ENCODE data around the gene UBE4A.

The UBE4A gene, protein sequence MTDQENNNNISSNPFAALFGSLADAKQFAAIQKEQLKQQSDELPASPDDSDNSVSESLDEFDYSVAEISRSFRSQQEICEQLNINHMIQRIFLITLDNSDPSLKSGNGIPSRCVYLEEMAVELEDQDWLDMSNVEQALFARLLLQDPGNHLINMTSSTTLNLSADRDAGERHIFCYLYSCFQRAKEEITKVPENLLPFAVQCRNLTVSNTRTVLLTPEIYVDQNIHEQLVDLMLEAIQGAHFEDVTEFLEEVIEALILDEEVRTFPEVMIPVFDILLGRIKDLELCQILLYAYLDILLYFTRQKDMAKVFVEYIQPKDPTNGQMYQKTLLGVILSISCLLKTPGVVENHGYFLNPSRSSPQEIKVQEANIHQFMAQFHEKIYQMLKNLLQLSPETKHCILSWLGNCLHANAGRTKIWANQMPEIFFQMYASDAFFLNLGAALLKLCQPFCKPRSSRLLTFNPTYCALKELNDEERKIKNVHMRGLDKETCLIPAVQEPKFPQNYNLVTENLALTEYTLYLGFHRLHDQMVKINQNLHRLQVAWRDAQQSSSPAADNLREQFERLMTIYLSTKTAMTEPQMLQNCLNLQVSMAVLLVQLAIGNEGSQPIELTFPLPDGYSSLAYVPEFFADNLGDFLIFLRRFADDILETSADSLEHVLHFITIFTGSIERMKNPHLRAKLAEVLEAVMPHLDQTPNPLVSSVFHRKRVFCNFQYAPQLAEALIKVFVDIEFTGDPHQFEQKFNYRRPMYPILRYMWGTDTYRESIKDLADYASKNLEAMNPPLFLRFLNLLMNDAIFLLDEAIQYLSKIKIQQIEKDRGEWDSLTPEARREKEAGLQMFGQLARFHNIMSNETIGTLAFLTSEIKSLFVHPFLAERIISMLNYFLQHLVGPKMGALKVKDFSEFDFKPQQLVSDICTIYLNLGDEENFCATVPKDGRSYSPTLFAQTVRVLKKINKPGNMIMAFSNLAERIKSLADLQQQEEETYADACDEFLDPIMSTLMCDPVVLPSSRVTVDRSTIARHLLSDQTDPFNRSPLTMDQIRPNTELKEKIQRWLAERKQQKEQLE

DNA sequence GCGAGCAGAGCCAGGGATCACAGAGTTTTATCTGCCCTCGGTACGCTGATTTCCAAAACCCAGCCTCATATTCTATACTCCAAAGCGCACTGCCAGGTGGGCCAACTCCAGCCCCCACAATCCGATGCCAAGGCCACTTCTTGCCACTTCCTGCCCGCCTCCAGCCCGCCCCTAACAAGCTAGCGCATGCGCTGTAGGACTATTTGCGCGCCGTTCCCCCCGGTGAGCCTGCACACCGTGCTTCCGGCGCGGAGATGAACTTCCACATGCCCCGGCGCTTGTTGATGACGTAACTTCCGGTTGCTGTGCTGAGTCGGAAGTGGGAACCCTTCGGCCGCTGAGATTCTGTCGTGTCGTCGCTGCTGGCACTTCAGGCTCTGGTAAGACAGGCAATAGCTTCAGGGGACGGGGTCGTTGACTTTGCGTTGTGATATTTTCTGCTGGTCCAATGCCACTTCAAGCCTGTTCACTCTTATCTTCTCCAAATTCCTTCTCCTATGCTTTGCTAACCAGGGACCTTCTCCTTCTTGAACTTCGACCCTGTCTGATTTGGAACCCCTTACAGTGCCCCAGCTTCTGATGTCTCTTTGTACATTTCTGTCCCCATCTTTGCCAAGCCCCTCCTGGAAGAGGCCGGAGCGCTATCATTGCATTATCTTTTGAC, at the start of gene UBE4A:
Gene UBE4A, plus strand, starts transcription at position 306 of the 664 bp plus-strand sequence. CDS start 5,481 bp downstream, outside the sequence.
- DNase-seq (ENCODE audit: low spot score) = peak; percentile 74

DNA sequence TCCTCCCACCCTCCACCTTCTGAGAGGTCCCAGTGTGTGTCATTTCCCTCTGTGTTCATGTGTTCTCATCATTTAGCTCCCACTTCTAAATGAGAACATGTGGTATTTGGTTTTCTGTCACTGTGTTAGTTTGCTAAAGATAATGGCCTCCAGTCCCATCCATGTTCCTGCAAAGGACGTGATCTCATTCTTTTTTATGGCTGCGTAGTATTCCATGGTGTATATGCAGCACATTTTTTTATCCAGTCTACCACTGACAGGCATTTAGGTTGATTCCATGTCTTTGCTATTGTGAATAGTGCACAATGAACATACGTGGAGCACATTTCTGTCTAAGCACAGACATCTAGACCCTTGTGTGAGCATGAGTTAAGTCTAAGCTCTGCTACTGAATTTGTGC, 49.1 kb upstream of the UBE4A start:
- DNase-seq (ENCODE audit: low spot score) = no peak

DNA sequence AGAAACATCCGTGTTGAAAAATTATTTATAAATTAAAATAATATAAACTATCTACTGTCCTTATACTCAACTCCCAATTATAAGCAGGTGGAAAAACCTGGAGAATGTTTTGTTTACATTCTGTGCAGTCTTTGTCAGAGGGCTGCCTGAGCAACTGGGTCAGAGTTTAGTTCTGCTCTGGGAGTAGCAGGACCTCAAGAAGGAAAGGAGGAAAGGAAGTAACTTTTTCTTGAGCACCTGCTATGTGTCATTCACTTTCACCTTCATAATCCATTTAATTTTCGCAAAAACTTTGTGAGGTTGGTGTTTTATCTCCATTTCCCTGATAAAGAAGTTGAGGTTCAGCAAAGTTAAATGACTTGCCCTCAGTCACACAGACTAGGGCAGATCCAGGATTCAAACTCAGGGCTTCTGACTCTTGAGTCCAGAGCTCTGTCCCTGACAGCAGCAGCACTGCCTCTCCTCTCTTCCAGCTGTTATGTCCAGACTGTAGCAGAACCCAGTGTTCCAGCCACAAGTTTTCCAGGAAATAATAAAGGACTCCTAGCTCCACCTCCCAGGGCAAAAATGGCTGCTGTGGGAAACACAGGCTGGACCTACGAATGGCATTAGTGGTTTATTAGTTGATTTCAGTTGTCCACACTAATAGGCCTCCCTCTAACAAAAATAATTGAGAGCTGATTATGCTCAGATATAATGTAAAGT, 48.5 kb upstream of the UBE4A start:
- no peak for DNase-seq (ENCODE audit: low spot score)

DNA sequence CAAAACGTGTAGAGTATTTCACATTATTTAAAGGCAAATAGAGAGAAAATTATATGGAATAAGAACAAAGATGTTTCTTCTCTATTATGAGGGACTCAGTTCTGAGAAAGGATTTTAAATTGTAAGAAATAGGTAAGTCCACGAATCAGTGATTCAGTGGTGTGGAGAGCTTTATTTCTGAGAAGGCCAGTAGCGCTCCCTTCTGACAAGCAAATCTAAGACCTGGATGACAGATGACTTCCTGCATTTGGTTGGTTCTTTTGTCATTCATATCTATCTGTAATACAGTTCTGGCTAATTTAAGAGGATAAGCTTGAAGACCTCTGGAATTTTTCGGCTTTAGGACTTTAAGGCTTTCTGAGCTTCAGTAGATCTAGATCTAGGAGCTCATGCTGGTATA, 47.9 kb upstream of the UBE4A start:
- DNase-seq (ENCODE audit: low spot score) = no peak

DNA sequence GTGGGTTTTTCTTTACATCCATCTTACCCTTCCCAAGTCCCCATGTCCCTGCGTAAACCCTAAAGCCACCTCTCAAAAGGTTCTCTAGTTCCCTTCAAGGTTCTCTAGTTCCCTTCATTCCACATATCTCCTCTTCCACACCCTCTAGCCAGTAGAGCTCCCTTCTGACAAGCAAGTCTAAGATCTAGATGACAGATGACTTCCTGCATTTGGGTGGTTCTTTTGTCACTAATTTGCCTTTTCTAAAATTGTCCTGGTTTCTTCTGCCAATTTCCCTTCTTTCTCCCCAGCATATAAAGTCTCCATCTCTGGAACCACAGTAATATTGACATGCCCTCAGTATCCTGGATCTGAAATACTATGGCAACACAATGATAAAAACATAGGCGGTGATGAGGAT, 47.1 kb upstream of the UBE4A start:
- DNase-seq (ENCODE audit: low spot score) = no peak

DNA sequence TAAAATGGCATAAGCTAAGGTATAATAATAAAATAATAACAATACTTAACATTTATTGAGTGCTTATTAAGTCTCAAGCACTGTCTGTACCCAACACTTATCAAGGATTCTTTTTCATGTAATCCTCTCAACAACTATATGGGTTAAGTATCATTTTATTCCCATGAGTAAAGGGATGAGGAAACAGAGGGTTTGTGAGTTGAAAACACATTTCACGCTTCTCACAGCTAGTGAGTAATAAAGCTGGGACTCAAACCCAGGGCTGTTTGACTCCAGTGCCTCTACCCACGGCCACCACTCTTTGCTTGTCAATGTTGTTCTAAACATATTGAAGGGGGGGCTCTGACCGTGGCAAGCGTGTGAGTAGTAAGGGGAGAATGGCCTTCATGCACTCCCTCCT, 46.2 kb upstream of the UBE4A start:
- DNase-seq (ENCODE audit: low spot score) = no peak

DNA sequence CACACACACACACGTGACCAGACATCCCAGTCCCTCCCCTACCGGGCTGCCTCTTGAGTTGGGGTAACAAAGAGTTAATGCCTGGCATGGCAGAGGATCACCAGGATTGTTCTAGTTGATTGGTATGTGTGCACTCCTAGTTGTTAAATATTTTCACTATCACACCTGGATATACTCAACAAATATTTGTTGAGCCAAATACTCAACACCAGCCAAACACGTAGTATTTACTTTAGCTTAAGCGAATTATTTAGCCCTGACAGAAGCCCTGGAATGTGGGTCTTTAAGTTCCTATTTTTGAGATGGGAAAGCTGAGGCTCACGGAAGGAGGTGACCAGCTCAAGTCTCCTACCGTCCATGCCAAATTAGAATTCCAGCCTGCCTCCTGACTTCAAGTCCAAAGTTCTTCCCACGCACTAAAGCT, 44.4 kb upstream of the UBE4A start:
- DNase-seq (ENCODE audit: low spot score) = no peak

DNA sequence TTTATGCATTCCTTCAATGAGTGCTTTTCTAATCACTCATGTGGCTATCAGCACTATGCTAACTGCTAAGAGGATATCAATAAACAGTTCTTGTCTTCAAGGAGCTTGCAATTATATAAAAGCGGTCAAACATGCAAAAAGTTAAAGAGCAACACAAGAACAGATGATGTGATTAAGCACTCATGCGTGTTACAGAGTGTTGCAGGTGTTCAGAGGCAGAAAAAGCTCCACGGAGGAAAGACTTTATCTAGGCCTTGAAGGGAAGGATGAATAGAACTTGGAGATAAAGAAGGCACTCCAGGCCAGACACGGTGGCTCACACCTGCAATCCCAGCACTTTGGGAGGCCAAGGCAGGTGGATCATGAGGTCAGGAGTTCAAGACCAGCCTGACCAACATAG, 41.3 kb upstream of the UBE4A start:
- no peak for DNase-seq (ENCODE audit: low spot score)

DNA sequence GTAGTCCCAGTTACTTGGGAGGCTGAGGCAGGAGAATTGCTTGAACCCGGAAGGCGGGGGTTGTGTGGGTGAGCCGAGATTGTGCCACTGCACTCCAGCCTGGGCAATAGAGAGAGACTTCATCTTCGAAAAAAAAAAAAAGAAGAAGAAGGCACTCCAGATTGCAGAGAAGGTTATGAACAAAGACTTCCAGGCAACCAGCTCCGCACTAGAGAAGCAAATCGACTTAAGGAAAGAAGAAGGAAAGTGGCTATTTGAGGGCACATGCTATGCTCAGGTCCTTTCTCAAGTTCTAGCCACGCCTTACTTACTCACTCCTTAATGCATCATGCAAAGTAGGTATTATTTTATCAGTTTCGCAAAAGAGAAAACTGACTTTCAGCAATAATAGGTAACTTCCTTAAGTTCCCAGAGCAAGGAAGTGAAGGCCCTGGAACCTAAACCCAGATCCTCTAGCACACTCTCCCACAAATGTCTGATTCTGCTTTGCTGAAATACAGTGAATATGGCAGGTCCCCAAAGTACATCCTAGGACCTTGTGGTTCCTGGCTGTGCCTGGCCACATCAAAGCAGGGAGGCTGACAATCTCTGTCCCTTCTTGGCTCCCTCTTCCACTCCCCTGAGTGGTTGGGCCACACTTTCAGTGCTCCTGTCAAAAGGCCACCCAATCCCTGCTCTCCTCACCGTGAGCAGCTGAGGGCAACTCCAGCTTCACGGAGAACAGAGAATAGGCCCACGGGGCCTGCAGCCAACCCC, 40.6 kb upstream of the UBE4A start:
- no peak for DNase-seq (ENCODE audit: low spot score)

DNA sequence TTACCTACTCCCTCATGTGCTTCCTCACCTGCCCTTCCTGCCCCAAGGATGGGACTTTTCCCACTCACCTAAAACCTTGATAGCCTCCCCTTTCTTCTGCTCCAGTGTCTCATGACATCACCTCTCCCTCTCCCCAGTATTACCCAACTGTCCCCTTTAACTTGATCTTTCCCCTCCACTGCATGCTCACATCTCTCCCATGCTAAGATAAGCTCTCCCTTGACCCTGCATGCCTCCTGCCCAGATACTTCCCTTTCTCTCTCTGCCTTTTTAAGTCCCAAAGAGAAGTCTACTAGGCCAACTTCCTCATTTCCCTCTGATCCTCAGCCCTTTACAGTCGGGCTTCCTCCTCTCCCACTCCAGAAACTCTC, 40.1 kb upstream of the UBE4A start:
- no peak for DNase-seq (ENCODE audit: low spot score)

DNA sequence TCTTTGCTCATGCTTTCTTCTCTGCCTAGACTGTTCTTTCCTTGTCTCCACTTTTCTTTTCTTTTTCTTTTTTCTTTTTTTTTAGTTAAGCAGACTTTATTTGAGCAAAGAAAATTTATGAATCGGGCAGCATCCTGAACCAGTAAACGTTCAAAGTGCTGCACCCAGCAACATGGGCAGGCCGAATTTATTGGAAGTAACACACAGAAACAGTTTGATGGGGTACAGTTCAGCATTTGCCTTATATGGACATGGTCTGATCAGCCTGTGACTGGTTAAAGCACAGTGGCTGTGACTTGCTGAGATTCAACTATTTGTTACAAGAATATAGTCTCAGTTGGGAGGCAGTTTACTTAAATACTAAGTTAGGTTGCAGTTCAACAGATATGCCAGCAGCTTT, 38.9 kb upstream of the UBE4A start:
- no peak for DNase-seq (ENCODE audit: low spot score)

DNA sequence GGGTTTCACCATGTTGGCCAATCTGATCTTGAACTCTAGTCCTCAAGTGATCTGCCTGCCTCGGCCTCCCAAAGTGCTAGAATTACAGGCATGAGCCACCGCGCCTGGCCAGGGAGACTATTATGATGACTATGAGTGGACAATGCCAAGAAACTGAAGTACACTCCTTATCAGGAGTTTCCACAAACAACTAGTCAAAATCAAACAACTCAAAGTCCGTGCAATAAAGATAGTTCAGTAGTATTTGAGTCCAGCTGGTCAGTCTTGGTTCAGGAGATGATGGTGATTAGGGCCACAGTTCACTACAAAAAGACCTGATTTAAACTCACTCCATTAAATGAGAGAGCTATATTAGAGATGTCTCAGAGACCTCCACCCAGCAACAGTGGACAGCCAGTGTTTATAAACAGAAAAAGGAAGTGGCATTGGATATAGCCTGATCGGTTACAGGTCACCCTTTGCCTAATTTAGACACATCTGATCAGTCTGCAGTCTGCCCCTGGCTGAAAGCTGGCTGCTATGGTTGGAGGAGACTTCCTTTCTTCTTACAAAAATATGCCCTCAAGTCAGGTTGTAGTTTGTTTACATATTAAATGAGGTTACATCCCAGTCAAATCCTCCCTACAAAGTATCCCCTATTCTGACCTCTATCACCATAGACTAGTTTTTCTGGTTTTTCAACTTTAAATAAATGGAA, 37.9 kb upstream of the UBE4A start:
- peak; percentile 89 for DNase-seq (ENCODE audit: low spot score)

DNA sequence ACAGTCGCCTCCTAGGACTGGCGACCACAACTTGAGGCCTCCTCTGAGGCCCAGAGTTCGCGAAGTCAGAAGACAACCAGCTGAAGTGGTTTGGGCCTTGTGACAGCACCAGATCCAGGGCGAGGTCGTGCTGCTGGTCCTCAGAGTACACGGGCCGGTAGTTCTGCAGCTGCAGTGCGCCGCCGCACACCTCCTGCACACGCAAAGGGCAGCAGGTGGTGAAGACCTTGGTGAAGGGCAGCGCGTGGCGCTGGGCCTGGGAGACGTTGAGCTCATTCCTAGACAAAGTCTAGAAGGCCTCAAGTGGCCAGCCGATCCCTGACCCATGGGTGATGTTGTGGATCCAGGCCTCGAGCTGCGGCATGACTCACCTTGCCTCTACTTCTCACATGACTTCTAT, 36.7 kb upstream of the UBE4A start:
- DNase-seq (ENCODE audit: low spot score) = no peak

DNA sequence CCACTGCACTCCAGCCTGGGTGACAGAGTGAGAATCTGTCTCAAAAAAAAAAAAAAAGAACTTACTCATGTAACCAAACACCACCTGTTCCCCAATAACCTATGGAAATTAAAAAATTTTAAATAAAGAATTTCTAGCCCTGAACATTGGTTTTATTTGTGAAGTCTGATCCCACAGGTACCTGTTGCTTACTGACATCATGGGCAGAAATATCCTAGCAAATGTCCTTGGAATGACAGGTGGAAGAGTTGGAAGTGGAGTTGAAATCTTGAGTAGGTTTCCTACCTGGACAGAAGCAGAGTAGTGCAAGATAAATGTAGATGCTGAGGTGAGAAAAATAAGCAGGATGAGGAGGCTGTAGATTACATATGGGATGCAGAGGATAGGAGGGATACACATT, 34.1 kb upstream of the UBE4A start:
- DNase-seq (ENCODE audit: low spot score) = no peak

DNA sequence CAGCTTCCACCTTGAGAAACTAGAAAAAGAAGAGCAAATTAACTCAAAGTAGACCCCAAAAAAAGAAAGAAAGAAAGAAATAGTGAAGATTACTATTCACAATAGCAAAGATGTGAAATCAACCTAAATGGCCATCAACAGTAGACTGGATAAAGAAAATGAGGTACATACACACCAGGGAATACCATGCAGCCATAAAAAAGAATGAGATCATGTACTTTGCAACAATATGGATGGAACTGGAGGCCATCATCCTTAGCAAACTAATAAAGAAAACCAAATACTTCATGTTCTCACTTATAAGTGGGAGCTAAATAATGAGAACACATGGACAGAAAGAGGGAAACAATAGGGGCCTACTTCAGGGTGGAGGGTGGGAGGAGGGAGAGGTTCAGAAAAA, 30.7 kb upstream of the UBE4A start:
- no peak for DNase-seq (ENCODE audit: low spot score)

DNA sequence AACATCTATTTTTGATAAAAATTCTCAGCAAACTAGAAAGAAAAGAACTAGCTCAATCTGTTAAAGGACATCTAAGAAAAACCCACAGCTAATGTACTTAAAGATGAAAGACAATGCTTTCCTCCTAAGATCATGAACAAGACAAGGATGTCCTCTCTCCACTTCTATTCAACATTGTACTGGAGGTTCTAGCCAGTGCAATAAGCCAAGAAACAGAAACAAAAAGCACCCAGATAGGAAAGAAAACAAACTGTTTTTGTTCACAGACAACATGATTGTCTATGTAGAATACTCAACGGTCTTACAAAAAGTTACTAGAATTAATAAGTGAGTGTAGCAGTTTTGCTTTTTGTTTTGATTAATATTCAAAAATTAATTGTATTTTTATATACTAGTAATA, 24.7 kb upstream of the UBE4A start:
- DNase-seq (ENCODE audit: low spot score) = no peak

DNA sequence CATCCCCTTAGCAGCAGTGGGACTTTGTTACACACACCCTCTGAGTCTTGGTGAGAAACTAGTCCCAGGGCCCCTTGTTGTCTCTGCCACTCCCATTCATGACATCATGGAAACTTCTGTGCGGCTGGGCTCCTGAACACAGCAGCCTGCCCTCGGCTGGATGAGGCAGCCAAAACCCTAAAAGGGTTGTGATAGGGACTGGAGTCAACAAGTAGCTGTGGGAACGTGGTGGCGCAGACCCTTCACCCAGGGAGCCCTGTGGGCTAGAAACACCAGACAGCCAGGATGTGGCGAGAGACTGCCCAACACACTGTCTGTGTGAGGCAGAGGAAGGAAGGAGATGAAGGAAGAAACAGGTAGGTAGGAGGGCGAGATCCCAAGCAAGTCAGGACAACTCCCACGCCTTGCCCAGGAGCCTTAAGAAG, 20.8 kb upstream of the UBE4A start:
- peak; percentile 80 for DNase-seq (ENCODE audit: low spot score)

DNA sequence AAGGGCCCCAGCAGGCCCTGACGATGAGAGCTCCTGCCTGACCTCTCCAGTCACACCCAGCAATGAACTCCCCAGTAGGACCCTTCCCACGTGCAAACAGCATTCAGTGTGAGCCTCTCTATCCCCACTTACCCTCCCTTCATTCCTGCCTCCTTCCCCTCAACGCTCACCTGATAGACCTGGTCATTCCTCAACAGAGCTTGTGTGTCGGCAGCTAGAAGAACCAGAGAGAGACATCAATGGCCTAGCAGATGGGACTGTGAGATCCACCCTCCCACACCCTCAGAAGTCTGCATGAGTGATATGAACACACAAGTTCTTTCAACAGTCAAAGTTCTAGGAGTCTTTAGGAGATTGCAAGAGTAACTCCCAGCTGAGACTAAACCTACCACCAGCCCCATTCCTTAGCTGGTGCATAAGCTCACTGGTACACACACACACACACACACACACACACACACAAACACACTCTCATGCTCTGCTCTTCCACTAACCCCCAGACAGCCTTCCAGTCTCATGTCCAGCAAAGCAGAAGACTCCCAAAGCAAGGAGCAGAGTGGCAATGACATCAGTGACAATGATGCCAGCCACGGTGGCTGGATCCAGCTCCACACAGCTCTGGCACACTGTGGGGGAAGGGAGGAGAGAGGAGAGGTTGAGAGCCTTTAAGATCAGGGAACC, 20.0 kb upstream of the UBE4A start:
- no peak for DNase-seq (ENCODE audit: low spot score)

DNA sequence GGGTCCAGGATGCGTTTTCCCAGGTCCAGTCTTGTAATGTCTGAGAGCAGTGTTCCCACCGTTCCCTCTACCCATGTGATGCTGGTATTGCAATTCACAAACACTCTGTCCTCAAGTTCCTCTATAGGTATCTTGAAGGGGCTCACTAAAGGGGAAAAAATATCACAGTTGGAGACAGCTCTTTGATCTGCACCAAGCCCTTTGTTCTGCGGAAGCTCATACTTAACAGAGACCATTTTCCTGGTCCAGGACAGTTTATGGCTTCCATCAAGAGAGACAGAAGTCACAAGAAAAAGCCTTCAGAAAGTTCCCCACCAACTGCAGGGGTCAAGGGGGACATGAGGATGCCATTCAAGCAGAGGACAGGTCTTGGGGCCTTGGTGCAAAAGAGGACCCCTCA, 19.0 kb upstream of the UBE4A start:
- no peak for DNase-seq (ENCODE audit: low spot score)

DNA sequence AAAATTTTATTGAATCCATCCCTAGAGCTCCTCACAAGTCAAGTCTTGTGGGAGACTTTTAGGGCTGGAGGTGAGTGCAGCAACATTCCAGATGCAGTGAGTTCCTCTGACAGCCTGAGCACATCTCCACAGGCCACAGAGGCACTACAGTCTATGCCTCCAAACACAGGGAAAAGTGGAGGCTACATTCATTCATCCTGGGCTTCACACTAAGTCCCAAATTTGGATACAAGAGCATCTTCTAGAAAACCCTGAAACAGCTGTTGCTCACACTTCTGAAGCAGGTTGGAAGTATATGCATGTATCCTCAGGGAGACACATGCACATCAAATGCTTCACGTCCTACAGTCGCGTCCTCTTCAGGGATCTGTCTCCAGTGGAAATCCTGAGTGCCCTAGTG, 18.1 kb upstream of the UBE4A start:
- DNase-seq (ENCODE audit: low spot score) = no peak

Data from HuH-7 (cell line).